HG02870 (cell line): Measurements from ENCODE around the gene ARHGEF28.

Experiments
- ATAC-seq: cut with Tn5 transposase; IDR thresholded peaks from one replicate; pipeline ENCODE4 v1.9.1; 2021; ENCODE audit warnings: mild to moderate bottlenecking, moderate library complexity; ENCODE audit not compliant: unreplicated experiment

ARHGEF28 gene

GRCh38 chr5:73814233-73814846, 188.3 kb downstream of the ARHGEF28 start:
- ATAC-seq = no peak

DNA sequence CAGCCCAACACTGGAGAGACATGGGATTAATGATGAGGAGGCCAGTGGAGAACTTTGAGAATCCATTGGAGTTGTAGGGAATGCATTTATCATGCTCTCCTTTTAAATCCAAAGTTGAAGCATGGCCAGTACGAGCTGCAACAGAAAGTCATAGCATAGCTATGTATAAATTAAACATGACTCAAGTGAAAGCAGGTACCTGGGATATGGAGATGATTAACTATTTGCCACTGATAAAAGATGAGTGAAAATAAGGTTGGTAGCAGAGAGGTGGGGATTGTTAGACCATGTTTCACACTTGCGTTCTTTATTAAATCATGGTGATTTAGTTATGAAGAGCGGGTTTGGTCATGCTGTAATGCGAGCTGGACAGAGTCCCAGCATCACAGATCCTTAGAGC, 189.6 kb downstream of the ARHGEF28 start:
- ATAC-seq = no peak

DNA sequence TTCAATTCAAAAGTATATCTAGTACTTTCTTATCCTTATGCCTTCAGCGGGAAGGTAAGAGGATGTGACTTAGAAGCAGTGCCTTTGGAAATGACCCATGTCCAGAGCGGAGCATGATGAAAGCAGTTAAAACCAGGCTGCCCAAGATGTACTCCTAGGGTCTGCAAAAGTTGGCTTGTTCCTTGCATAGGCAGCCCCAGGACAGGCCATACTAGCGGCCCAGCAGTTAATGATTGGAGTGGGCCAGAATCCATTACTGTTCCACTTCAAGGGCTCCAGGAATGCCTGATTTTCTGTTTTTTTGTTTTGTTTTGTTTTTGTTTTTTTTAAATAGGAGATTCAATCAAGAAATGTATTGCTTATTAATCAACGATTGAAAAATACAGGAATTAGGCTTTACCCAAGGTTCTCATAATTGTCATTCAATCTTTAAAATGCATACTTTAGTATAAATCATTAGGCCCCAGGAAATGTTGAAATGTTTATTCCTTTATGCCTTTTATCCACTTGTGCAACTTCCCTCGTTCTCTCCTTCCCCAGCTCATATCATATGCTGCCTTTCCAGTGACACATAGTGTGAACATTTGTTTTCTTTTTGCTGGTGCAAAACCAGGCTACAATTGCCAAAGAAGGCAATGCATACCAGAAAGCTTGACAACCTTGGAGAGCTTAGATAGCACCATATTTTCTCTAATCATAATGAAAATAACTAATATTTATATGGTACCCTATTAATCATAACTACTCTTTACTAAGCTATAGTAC, 190.8 kb downstream of the ARHGEF28 start:
- ATAC-seq = no peak

DNA sequence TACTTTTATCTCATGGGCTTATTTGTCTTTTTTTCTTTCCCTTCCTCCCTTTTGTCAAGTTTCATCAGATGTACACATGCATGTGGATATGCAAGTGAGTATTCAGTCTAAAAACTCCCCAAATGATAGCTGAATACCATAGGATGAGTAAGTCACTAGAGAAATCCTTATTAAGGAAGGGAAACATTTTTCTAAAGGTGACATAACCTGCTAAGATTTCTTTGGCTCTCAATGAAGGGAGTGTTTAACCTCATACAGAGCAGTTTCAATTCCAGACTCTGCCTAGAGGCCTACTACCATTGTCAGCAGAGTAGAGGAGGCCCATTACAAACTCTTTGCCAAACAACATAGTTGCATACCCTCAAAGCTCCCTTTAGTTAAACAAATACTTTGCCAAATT, 192.4 kb downstream of the ARHGEF28 start:
- ATAC-seq = no peak

DNA sequence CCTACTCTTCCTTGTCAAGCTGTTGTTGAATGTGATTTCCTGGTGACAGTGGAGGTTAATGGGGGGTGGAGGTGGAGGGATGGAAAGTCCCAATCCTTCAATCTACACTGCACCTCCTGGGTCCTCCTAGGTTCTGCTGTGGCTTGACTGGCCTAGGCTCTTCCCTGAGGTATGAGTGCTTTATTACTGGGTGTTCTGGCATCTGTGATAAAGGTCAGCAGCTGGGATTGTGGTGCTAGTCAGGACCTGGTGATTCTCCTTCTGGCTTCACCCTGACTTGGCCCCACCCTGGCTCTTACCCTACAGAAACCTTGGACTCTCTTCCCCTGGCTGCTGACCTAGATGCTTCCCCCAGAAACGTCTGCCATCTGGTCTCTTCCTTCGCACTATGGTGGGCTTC, 194.3 kb downstream of the ARHGEF28 start:
- no peak for ATAC-seq

DNA sequence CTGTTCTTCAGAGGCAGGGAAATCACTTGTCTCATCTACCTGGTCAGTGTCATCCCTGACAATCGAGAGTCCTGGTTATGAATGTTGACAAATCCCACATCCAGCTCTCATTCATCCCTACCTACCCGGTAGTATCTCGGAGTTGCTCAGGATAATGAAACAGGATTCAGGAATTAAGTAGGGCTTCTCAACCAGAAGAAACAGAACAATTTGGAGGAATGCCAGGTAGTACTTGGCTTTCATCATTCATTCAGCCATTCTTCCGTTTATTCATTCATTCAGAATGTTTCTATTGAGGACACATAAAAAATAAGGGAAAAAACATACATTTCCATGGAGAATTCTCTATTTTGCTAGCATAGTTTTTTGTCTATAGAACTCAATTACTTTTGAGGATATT, 195.0 kb downstream of the ARHGEF28 start:
- ATAC-seq = no peak

DNA sequence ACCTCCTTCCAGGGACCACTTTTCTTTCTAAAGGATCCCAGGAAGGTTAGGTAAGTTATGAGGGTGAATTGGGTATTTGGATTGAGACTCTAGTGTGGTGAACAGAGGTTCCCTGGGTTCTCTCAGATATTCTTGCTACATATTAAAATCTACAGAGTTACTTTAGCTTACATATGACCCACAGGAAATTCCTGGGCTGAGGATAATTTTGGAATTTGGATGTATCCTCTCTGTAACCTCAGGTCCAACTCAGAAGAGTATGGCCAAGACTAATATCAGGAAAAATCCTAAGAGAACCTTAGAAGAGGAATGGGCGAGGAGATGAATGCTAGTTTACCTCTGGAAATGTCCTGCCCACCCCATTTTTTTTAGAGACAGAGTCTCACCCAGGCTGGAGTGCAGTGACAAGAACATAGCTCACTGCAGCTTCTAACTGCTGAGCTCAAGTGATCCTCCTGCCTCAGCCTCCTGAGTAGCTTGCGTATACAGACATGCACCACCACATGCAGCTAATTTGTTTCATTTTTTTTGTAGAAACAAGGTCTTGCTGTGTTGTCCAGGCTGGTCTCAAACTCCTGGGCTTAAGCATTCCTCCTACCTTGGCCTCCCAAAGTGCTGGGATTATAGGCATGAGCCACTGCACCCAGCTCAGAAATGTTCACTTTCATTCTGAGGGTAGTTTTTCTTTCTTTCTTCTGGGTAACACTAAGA, 196.4 kb downstream of the ARHGEF28 start:
- no peak for ATAC-seq

DNA sequence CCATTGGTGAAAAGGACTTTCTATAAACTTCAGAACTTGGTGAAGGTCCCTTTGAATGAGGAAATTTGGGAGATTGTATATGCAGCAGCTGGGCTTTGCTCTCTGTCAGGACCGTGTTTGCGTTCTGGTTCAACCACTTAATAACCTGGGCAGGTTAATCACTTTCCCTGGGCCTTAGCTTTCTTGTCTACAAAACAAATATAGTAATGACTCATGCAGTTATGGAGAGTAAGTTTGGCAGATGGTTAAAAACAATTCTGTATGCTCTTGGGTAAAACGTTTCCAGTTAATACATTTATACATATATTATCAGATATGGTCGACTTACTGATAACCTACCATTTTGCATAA, 197.0 kb downstream of the ARHGEF28 start:
- no peak for ATAC-seq

GRCh38 chr5:73823508-73823925, 197.5 kb downstream of the ARHGEF28 start:
- no peak for ATAC-seq

DNA sequence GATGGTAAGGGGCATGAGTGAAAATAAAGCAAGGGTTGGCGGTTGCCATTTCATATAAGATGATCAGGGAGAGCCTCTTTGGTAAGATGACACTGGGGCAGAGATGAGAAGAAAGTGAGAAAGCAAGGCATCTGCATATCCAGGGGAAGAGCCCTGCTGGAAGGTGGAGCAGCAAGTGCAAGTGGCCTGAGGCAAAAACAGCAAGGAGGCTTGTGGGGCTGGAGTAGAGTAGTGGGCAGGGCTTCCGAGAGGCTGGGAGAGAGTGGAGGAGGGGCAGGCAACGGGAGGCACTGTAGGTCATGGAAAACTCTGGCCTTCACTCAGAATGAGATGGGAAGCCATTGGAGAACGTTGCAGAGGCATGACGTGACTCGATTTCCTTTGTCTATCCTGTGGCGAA, 199.2 kb downstream of the ARHGEF28 start:
- no peak for ATAC-seq

GRCh38 chr5:73825736-73826135, 199.7 kb downstream of the ARHGEF28 start:
- no peak for ATAC-seq

DNA sequence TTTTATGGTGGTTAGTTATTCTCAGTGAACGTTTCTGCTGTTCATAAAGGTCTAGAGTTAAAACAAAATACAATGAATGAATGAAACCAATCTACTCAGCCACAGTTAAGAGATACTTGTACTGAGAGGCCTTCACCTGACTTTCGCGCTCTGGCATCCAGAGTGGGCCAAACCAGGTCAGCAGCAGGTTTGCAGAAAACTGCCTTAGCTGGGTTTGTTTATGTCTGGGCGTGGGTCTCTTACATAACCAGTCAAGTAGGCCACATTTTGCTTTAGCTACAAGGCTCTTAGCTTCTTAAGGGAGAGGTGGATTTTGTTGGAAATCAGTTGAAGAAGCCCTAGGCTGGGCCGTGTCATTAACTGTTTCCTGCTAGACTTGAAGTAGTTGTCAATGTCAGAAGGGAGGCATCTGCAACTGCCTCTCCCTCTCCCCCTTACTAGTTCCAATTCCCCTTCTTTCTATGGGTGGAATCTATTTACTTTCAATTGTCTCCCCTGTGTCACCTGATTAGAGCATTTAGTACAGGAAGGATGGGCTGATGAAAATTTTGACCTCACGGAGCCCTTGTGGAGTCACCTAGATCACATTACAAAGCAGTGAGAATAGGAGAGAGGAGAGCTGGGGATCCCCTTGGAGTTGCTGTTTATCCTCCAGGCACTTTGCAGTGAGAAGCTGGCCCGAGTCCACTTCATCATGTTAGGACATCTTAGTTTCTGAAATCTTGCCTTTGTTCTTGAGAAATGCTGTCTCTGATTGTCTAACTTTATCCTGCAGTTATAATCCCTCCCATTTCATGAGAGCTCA, 200.5 kb downstream of the ARHGEF28 start:
- ATAC-seq = no peak

- ATAC-seq = no peak
Measured at GRCh38 chr5:73827106-73827450, 201.1 kb downstream of the ARHGEF28 start.

- ATAC-seq = no peak
Measured at GRCh38 chr5:73828465-73828864, 202.5 kb downstream of the ARHGEF28 start.

- ATAC-seq = no peak
Measured at GRCh38 chr5:73830646-73831045, 204.7 kb downstream of the ARHGEF28 start.

DNA sequence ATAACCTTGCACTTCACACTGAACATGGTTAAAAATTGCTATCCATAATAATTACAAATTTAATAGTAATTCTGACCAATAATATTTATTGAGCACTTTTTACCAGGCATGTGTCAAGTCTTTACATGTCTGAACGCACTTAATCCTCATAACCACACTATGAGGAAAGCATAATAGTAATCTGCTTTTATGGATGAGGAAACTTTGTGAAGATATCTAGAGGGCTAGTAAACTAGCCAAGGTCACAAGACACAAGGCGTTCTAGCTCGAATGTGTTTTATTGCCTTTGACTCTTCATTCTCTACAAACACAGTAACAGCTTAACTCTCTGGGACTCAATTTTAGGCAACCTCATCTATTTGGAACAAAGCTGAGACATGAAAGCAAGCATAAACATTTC, 205.1 kb downstream of the ARHGEF28 start:
- ATAC-seq = no peak

DNA sequence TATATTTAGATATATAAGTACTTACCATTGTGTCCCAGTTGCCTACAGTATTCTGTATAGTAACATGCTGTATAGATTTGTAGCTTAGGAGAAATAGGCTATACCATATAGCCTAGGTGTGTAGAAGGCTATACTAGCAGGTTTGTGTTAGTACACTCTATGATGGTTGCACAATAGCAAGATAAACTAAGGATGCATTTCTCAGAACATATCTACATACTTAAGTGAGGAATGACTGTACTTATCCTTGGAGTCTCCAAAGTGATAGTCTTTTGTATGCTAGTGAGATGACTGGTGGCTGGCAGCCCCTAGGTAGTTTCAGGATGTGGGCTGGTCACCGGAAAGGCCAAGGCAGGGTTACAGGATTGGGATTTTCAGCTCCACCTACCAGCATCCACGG, 208.7 kb downstream of the ARHGEF28 start:
- no peak for ATAC-seq

- no peak for ATAC-seq
Measured at GRCh38 chr5:73835726-73836125, 209.7 kb downstream of the ARHGEF28 start.

- no peak for ATAC-seq
Measured at GRCh38 chr5:73836607-73837006, 210.6 kb downstream of the ARHGEF28 start.

DNA sequence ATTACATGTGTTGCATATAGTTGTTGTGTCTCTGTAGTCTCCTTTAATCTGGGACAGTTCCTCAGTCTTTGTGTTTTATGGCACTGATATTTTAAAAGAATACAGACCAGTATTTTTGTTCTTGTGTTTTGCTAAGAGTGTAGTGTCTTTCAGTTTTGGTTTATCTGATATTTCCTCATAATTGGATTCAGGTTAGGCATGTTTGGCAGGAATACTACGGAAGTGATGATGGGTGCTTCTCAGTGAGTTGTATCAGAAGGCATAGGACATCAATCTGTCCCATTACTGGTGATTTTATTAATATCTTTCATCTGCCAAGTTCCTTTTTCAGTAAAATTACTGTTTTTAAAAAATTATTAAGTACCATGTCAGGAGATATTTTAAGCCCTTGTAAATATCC, 212.9 kb downstream of the ARHGEF28 start:
- no peak for ATAC-seq

DNA sequence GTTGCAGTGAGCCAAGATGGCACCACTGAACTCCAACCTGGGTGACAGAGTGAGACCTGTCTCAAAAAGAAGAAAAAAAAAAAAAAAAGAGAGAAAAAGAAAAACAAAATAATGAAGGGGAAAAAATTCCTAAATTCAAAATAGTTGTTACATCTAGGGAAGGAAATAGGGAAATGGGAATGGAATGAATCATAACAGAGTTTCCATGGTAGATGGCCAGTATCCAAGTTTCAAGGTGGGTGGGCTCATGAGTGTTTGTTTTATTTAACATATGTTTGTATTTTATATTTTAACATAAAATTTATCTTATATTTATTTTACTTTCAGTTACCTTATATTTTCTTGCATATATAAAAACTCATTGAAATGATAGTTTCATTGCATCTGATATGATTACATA, 215.6 kb downstream of the ARHGEF28 start:
- ATAC-seq = no peak
